Cardiac fibroblast (primary cell): ENCODE results near the gene E2F4.

ENCODE experiments used
- DNase-seq, 2 donors: peaks; one replicate each; pipeline versions ENCODE4 v3.0.0 to v3.0.0-alpha.2; 2010; ENCODE audit warnings: low read depth in 2 of 2
- H3K4me3 ChIP-seq, 2 donors: replicated peaks in 1 of 2; 1 replicate in 1 of 2; 2 replicates in 1 of 2; pipeline ENCODE4 v1.5.1; 2011; ENCODE audit warnings: low read depth in 2 of 2, low read length in 2 of 2, mild to moderate bottlenecking in 2 of 2, moderate library complexity in 1 of 2
- CTCF ChIP-seq: IDR thresholded peaks from one replicate; pipeline ENCODE4 v1.5.1; 2011; ENCODE audit warnings: low read depth, mild to moderate bottlenecking, low read length, inconsistent platforms

E2F4 gene

DNA sequence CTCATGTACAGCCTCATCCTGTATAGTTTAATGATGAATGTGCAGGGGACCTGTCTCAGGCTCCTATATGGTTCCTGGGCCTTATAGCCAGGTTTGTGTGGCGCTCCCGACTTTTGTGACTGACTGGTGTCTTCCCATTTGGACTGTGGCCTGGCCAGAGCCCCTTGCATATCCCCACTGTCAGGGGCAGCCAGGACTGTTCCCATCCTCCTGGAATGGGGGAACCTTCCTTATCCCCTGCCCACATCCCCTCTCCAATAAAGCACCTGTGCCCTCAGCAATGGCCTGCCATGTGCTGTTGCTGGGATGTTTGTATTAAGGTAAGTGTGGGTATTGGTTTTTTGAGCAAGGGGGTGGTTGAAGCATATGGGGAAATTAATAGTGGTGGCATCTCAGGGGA is 43.7 kb upstream of the E2F4 start:
- no peak for TF ChIP-seq CTCF
- no peak overlapping the region for H3K4me3 ChIP-seq

DNA sequence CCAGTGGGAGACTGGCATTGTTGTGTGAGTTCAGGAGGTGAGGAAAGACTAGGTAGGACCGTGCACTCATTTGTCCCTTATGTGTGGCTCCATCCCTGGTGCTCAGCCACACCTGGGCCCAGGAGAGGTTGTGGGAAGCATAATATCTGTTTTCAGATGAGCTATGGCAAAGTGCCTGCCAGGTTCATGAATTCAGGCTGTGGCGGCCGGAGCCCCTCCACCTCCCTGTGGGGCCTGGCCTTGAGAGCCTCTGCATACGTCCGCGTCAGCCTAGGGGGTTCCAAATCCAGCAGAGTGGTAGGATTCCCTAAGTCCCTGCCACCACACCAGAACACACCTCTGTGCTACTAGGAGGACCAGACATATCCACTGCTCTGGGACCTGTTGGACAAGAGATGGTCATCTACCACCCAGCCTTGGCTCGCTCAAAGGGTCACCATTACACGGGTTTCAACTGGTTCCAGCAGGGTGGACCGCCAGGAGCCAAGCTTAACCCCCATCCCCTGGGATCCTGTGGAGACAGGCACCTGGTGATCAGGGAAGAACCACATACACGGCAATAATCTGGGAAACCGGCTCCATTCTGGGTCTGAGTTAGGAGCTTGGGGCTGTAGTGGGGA is 43.2 kb upstream of the E2F4 start:
- no peak overlapping the region for H3K4me3 ChIP-seq
- no peak for DNase-seq
- no peak for TF ChIP-seq CTCF

More for the DNA sequence above, 43.7 kb upstream of the E2F4 start:
- no peak for DNase-seq

DNA sequence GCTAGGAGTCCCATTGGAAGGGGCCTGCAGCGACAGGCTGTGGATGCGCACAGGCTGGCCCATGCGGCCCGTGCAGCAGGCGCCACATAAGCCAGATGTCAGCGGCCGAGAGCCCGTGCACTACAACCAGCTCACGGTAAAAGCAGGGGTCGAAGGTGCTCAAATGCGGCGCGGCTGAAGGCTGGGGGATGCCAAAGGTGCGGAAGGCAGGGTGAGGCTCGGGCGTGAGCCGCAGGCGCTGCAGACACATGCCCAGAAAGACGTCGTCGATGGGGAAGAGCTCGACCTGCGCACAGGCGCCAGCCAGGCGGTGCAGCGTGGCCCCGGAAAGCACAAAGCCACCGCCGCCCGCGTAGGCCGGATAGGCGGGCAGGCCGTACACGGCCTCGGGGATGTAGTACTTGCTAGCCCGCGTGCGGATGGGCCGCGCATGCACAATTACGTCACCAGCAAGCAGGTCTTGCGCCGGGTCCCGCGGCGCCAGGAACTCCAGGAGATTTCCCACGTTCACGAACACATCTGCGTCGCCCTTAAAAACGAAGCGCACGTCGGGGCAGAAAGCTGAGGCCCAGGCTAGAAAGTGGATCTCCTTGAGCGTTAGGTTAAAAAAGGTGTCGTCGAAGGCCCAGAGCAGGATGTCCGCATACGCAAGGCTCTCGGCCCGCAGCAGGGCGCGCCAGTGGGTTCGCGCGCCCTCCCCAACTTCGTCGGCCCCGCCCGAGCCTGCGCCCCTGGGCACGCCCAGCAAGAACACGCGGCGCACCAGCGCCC is 42.5 kb upstream of the E2F4 start:
- H3K4me3 ChIP-seq: peak overlapping the region in 1 of 2 donors; percentile 66
- no peak for DNase-seq
- no peak for TF ChIP-seq CTCF

DNA sequence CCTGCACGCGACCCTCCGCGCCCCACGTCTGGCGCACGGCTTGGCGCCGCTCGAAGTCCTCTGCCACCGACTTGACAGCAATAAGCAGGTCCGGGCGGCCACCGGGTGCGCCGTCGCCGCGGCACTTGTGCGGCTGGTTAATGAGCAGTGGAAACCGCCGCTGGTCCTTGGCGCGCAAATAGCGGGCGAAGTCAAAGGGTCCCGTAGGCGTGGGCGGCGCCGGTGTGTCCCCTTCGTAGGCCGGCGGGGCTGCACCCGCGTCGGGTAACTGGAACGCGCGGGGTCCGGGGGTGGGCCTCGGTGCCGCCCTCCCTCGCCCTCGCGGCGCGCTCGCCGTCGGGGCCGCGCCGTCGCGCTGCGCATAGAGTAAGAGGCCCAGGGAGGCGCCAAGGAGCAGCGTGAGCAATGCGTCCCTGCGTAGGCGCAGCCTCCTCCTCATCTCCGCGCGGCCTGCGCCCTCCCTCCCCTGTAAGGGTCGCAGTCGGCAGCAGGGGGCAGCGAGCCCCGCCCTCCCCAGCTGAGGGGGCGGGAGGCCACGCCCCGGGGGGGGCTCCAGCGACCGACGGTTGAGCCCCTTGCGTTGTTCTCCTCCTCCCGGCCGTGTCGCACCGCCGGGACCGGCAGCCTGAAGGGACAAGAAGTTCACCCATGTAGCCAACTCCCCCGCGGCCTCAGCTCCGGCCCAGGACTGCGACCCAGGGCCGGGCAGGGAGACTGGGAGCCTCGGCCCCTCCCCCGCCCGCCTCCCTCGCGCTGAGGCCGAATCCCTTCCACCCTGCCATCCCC is 41.7 kb upstream of the E2F4 start:
- peak; percentile 68 to 83 for DNase-seq
- H3K4me3 ChIP-seq: peak overlapping the region; percentile 56 to 66
- TF ChIP-seq CTCF: no peak

GRCh38 chr16:67150833-67151396 is 41.0 kb upstream of the E2F4 start, which contains the start of gene B3GNT9:
B3GNT9 (minus strand) TSS chr16:67150998; CDS start chr16:67150485, 513 bp downstream.
- peak within 1 kb of the TSS; percentile 56 to 66 for H3K4me3 ChIP-seq
- no peak for TF ChIP-seq CTCF
- peak; percentile 80 for DNase-seq

DNA sequence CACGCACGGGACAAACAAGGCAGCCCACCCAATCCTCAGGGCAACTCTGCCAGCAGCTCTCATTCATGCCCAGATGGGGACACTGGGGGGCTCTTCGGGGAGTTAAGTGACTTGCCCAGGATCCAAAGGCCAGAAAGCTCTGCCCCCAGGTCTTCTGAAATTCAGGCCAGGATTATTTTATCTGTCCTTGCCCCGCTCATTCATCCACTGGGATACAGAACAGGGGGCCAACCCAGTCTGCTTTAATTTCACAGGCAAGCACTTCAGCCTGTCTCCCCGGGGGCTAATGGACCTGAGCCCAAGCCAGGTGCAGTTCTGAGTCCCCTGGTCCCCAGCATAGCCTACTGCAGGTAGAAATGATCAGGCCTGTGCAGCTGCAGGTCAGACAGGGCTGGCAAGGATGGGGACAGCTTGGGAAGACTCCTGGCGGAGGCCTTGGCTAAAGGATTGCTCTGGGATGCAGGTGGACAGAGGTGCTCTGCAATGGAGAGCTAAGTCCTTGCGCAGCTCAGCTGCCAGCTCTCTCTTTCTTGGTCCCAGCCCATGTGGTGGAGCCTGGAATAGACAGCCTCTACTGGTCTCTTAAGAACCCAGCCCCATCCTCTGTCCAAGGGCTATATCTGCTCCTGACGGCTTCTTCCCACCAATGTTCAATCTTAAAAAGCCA is 40.4 kb upstream of the E2F4 start:
- H3K4me3 ChIP-seq: peak overlapping the region; percentile 56 to 66
- peak; percentile 4 for TF ChIP-seq CTCF
- peak in 1 of 2 donors; percentile 15 for DNase-seq
